H9 (cell line): ENCODE measurements around the gene MOCOS. TPM values are rescaled to one million over a fixed set of nuclear protein-coding genes. Genes with fewer than 3 reads are reported as not detected.

Experiments used
- DNase-seq: peaks from one replicate; pipeline ENCODE4 v3.0.0-alpha.2; 2017
- H2AFZ ChIP-seq: one replicate; pipeline ENCODE4 v1.6.1; 2013; ENCODE audit warnings: mild to moderate bottlenecking, low read length, control low read depth, moderate library complexity
- H2AK5ac ChIP-seq: 2 replicates; pipeline ENCODE4 v1.6.1; 2013; ENCODE audit warnings: low read length, control low read depth, mixed read lengths; ENCODE audit not compliant: insufficient read length
- H2BK120ac ChIP-seq: one replicate; pipeline ENCODE4 v1.6.1; 2013; ENCODE audit warnings: low read depth, mild to moderate bottlenecking, low read length, control low read depth, inconsistent platforms; ENCODE audit not compliant: poor library complexity, severe bottlenecking
- H2BK12ac ChIP-seq: 2 replicates; pipeline ENCODE4 v1.6.1; 2013; ENCODE audit warnings: low read length, control low read depth, mixed read lengths, low read depth; ENCODE audit not compliant: insufficient read length
- H2BK15ac ChIP-seq: 2 replicates; pipeline ENCODE4 v1.6.1; 2013; ENCODE audit warnings: low read depth, low read length, control low read depth
- H2BK20ac ChIP-seq: one replicate; pipeline ENCODE4 v1.6.1; 2013; ENCODE audit warnings: low read depth, mild to moderate bottlenecking, low read length, control low read depth, inconsistent platforms; ENCODE audit not compliant: poor library complexity, severe bottlenecking
- H2BK5ac ChIP-seq: 2 replicates; pipeline ENCODE4 v1.6.1; 2013; ENCODE audit warnings: low read length, control low read depth, mixed read lengths; ENCODE audit not compliant: insufficient read length
- H3K14ac ChIP-seq: 2 replicates; pipeline ENCODE4 v1.6.1; 2013; ENCODE audit warnings: low read length, control low read depth; ENCODE audit not compliant: insufficient read depth
- H3K18ac ChIP-seq: 2 replicates; pipeline ENCODE4 v1.6.1; 2013; ENCODE audit warnings: low read depth, mild to moderate bottlenecking, mixed read lengths, low read length, control low read depth; ENCODE audit not compliant: insufficient read length
- H3K23ac ChIP-seq: 2 replicates; pipeline ENCODE4 v1.6.1; 2013; ENCODE audit warnings: low read length, control low read depth, mixed read lengths, low read depth; ENCODE audit not compliant: insufficient read length
- H3K23me2 ChIP-seq: 2 replicates; pipeline ENCODE4 v1.6.1; 2013; ENCODE audit warnings: low read depth, mild to moderate bottlenecking, mixed read lengths, low read length, control low read depth; ENCODE audit not compliant: insufficient read length, poor library complexity, severe bottlenecking
- H3K27ac ChIP-seq: 2 replicates; pipeline ENCODE4 v1.5.1; 2013; ENCODE audit warnings: low read length, control low read depth, mixed read lengths, low read depth; ENCODE audit not compliant: insufficient read length
- H3K27me3 ChIP-seq: 2 replicates; pipeline ENCODE4 v1.6.1; 2013; ENCODE audit warnings: low read length, control low read depth, inconsistent platforms; ENCODE audit not compliant: insufficient read depth
- H3K4ac ChIP-seq: 2 replicates; pipeline ENCODE4 v1.6.1; 2013; ENCODE audit warnings: low read depth, mild to moderate bottlenecking, control low read depth, inconsistent platforms, low read length, moderate library complexity
- H3K4me1 ChIP-seq: 2 replicates; pipeline ENCODE4 v1.6.1; 2013; ENCODE audit warnings: low read length, control low read depth, inconsistent platforms; ENCODE audit not compliant: insufficient read depth
- H3K4me2 ChIP-seq: 2 replicates; pipeline ENCODE4 v1.6.1; 2013; ENCODE audit warnings: low read length, control low read depth, mixed read lengths; ENCODE audit not compliant: insufficient read length, insufficient read depth
- H3K56ac ChIP-seq: 2 replicates; pipeline ENCODE4 v1.6.1; 2013; ENCODE audit warnings: low read depth, mild to moderate bottlenecking, mixed read lengths, low read length, control low read depth; ENCODE audit not compliant: insufficient read length
- H3K79me1 ChIP-seq: 2 replicates; pipeline ENCODE4 v1.6.1; 2013; ENCODE audit warnings: low read depth, mild to moderate bottlenecking, moderate library complexity, low read length, control low read depth, inconsistent platforms; ENCODE audit not compliant: insufficient read depth, poor library complexity, severe bottlenecking
- H3K79me2 ChIP-seq: 2 replicates; pipeline ENCODE4 v1.6.1; 2013; ENCODE audit warnings: low read length, control low read depth, inconsistent platforms; ENCODE audit not compliant: insufficient read depth
- H3K9ac ChIP-seq: 2 replicates; pipeline ENCODE4 v1.6.1; 2013; ENCODE audit warnings: low read length, control low read depth, mixed read lengths; ENCODE audit not compliant: insufficient read length; ENCODE audit errors: extremely low read depth
- H3K9me3 ChIP-seq: one replicate; pipeline ENCODE4 v1.6.1; 2013; ENCODE audit warnings: low read depth, low read length, inconsistent platforms; ENCODE audit not compliant: control insufficient read depth
- H3T11ph ChIP-seq: one replicate; pipeline ENCODE4 v1.6.1; 2013; ENCODE audit warnings: mild to moderate bottlenecking, low read length, control low read depth, inconsistent platforms
- H4K20me1 ChIP-seq: one replicate; pipeline ENCODE4 v1.6.1; 2013; ENCODE audit not compliant: control insufficient read depth, insufficient read length, insufficient read depth
- H4K5ac ChIP-seq: 2 replicates; pipeline ENCODE4 v1.6.1; 2013; ENCODE audit warnings: low read depth, mild to moderate bottlenecking, mixed read lengths, low read length, control low read depth; ENCODE audit not compliant: insufficient read length
- H4K8ac ChIP-seq: replicated peaks from 2 replicates; pipeline ENCODE4 v1.6.1; 2013; ENCODE audit warnings: low read length, control low read depth, mixed read lengths, low read depth; ENCODE audit not compliant: insufficient read length
- H4K91ac ChIP-seq: 2 replicates; pipeline ENCODE4 v1.6.1; 2013; ENCODE audit warnings: low read depth, mild to moderate bottlenecking, moderate library complexity, mixed read lengths, low read length, control low read depth; ENCODE audit not compliant: insufficient read length
- H3K27ac Mint-ChIP-seq, 3 experiments: 2 replicates in 2 of 3; 3 replicates in 1 of 3; pipeline ENCODE4 v1.8.0; 2020 to 2021; ENCODE audit warnings: mixed read lengths in 3 of 3, mild to moderate bottlenecking in 1 of 3, moderate library complexity in 1 of 3
- H3K27me3 Mint-ChIP-seq: 2 replicates; pipeline ENCODE4 v1.8.0; 2021; ENCODE audit warnings: low read depth, mild to moderate bottlenecking, moderate library complexity, mixed read lengths
- H3K36me3 Mint-ChIP-seq, 3 experiments: 2 replicates in 2 of 3; 3 replicates in 1 of 3; pipeline ENCODE4 v1.8.0; 2020 to 2021; ENCODE audit warnings: low read depth in 3 of 3, mixed read lengths in 3 of 3; ENCODE audit not compliant: insufficient read depth in 1 of 3
- H3K4me1 Mint-ChIP-seq, 2 experiments: 2 replicates each; pipeline ENCODE4 v1.8.0; 2020; ENCODE audit warnings: mixed read lengths in 2 of 2
- H3K4me3 Mint-ChIP-seq, 2 experiments: 2 replicates in 1 of 2; 3 replicates in 1 of 2; pipeline ENCODE4 v1.8.0; 2020 to 2021; ENCODE audit warnings: mild to moderate bottlenecking in 2 of 2, mixed read lengths in 2 of 2, moderate library complexity in 1 of 2
- H3K9me3 Mint-ChIP-seq, 2 experiments: 2 replicates in 1 of 2; 3 replicates in 1 of 2; pipeline ENCODE4 v1.8.0; 2020; ENCODE audit warnings: mild to moderate bottlenecking in 2 of 2, mixed read lengths in 2 of 2, moderate library complexity in 1 of 2
- CTCF ChIP-seq: fragments of 200-600 bp; sonication (generic); conservative IDR thresholded peaks from 3 replicates; pipeline ENCODE4 v1.8.0; 2021; ENCODE audit warnings: antibody characterized with exemption, mild to moderate bottlenecking
- total RNA-seq: library from RNA; stranded (reverse); gene quantifications from 2 replicates; pipeline ENCODE4 v1.2.1, GENCODE V29; 2021

MOCOS gene
- total RNA-seq, 1 experiment from 2014 or later: 6.0 TPM

GRCh38 chr18:36288689-36289088 lies 101.4 kb downstream of the MOCOS start:
- no peaks in the 10 kb centered on the region for H4K20me1 ChIP-seq
- H4K91ac ChIP-seq: no peak overlapping the region
- no peak overlapping the region for H2BK120ac ChIP-seq
- no peak overlapping the region for H3K23ac ChIP-seq
- no peak for TF ChIP-seq CTCF
- H2BK12ac ChIP-seq: no peak overlapping the region
- no peaks in the 10 kb centered on the region for H3K79me1 ChIP-seq
- H3K4me3 Mint-ChIP-seq: no peak overlapping the region
- no peak overlapping the region for H3K4me2 ChIP-seq
- no peaks in the 10 kb centered on the region for H3K27me3 ChIP-seq
- H3K4me1 Mint-ChIP-seq: peaks cover 0 to 2% of the 10 kb centered on the region in 2 experiments; a peak in 3 of 4 replicates
- no peaks in the 10 kb centered on the region for H3K4me1 ChIP-seq
- no peaks in the 10 kb centered on the region for H3K79me2 ChIP-seq
- H3K27ac ChIP-seq: no peak overlapping the region
- no peak overlapping the region for H3K9ac ChIP-seq
- H2AK5ac ChIP-seq: no peak overlapping the region
- no peaks in the 10 kb centered on the region for H3K9me3 ChIP-seq
- no peak overlapping the region for H2BK15ac ChIP-seq
- H2BK5ac ChIP-seq: no peak overlapping the region
- H3K27me3 Mint-ChIP-seq: peaks cover 11% of the 10 kb centered on the region
- no peak overlapping the region for H3K14ac ChIP-seq
- no peak overlapping the region for H3K18ac ChIP-seq
- no peaks in the 10 kb centered on the region for H3K23me2 ChIP-seq
- H3T11ph ChIP-seq: no peak overlapping the region
- H4K5ac ChIP-seq: no peak overlapping the region
- no peak overlapping the region for H2BK20ac ChIP-seq
- no peak for DNase-seq
- H3K4ac ChIP-seq: no peak overlapping the region
- H3K36me3 Mint-ChIP-seq: peaks cover 0 to 7% (median 0%) of the 10 kb centered on the region in 3 experiments; a peak in 4 of 7 replicates
- H3K9me3 Mint-ChIP-seq: peaks cover 4 to 10% of the 10 kb centered on the region in 2 experiments
- no peak overlapping the region for H3K27ac Mint-ChIP-seq
- no peak overlapping the region for H4K8ac ChIP-seq
- H2AFZ ChIP-seq: no peak overlapping the region
- H3K56ac ChIP-seq: no peak overlapping the region
